ENCODE measurements around the gene MYEF2.

The MYEF2 gene

GRCh38 chr15:48186271-48186670 is 8.2 kb upstream of the MYEF2 start:
- TF ChIP-seq CTCF (conservative IDR thresholded peaks at IDR 0.05; ENCODE audit: low read length) (no peak), EZH2phosphoT487 (IDR thresholded peaks at IDR 0.05; ENCODE audit: borderline replicate concordance) (no peak)
- Histone ChIP-seq H3F3A (ENCODE audit: low read depth) (no peaks in the 10 kb centered on the region), H3K9ac (ENCODE audit: low read depth, low read length, poor library complexity, severe bottlenecking) (no peak overlapping the region), H3K9me2 (replicated peaks; ENCODE audit: low read depth, low read length) (no peaks in the 10 kb centered on the region), H3K4me2 (ENCODE audit: low read depth, low read length, poor library complexity, severe bottlenecking) (no peak overlapping the region), H3K27me3 (ENCODE audit: insufficient read depth, low read length, poor library complexity, severe bottlenecking) (no peaks in the 10 kb centered on the region), H3K79me2 (ENCODE audit: insufficient read depth, low read length) (no peaks in the 10 kb centered on the region), H3K4me1 (ENCODE audit: insufficient read depth, low read length, poor library complexity, severe bottlenecking) (no peaks in the 10 kb centered on the region), H3K36me3 (ENCODE audit: insufficient read depth, low read length) (no peaks in the 10 kb centered on the region), H3K9me3 (ENCODE audit: insufficient read depth, low read depth, low read length) (no peaks in the 10 kb centered on the region), H2AFZ (ENCODE audit: low read length) (no peak overlapping the region), H4K20me1 (ENCODE audit: insufficient read depth, low read length, poor library complexity, severe bottlenecking) (no peaks in the 10 kb centered on the region), H3K4me3 (ENCODE audit: low read length, poor library complexity, severe bottlenecking) (no peak overlapping the region)

DNA sequence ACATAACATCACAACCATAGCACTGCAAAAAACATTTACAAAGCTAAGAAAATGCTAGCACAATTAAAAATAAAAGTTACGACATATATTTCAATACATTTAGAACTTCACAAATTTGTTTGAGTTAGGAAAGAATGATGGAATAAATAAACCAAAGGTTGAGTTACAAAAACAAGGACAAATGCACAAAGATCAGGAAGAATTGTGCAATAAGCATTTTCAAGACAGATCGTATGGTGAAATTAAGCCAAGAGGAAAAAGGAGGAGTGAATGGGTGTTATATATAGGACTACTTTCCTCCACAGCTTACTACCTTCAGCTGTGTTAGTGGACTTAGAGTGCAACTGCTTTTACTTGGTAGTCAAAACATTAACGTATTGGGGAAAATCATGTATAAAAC is 7.4 kb upstream of the MYEF2 start:
- H3K4me2 ChIP-seq (ENCODE audit: low read depth, low read length, poor library complexity, severe bottlenecking): no peak overlapping the region
- no peaks in the 10 kb centered on the region for H4K20me1 ChIP-seq (ENCODE audit: insufficient read depth, low read length, poor library complexity, severe bottlenecking)
- no peaks in the 10 kb centered on the region for H3K9me3 ChIP-seq (ENCODE audit: insufficient read depth, low read depth, low read length)
- H3K36me3 ChIP-seq (ENCODE audit: insufficient read depth, low read length): no peaks in the 10 kb centered on the region
- no peaks in the 10 kb centered on the region for H3K79me2 ChIP-seq (ENCODE audit: insufficient read depth, low read length)
- no peaks in the 10 kb centered on the region for H3F3A ChIP-seq (ENCODE audit: low read depth)
- no peaks in the 10 kb centered on the region for H3K27me3 ChIP-seq (ENCODE audit: insufficient read depth, low read length, poor library complexity, severe bottlenecking)
- H3K9ac ChIP-seq (ENCODE audit: low read depth, low read length, poor library complexity, severe bottlenecking): no peak overlapping the region
- no peaks in the 10 kb centered on the region for H3K9me2 ChIP-seq (replicated peaks; ENCODE audit: low read depth, low read length)
- no peak overlapping the region for H3K4me3 ChIP-seq (ENCODE audit: low read length, poor library complexity, severe bottlenecking)
- no peaks in the 10 kb centered on the region for H3K4me1 ChIP-seq (ENCODE audit: insufficient read depth, low read length, poor library complexity, severe bottlenecking)
- H2AFZ ChIP-seq (ENCODE audit: low read length): no peak overlapping the region
- no peak for TF ChIP-seq EZH2phosphoT487 (IDR thresholded peaks at IDR 0.05; ENCODE audit: borderline replicate concordance)
- TF ChIP-seq CTCF (conservative IDR thresholded peaks at IDR 0.05; ENCODE audit: low read length): no peak

DNA sequence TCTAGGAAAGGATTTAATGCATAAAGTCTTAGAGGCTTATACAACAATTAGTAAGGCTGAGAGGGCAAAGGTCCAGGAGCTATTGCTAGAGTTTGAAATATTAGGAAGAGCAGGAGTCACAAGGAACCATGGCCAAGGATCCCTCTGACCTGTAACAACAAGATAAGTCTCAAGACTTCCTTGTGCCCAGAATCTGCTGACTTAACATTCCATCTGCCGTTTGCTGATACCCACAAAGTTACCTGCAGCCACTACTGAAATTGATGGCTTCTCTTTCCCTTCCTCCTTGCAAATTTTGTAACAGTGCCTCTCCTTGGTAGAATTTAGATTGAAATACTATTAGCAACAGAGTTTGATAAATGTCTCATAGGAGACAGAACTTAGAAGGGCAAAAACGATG is 4.7 kb upstream of the MYEF2 start:
- H4K20me1 ChIP-seq (ENCODE audit: insufficient read depth, low read length, poor library complexity, severe bottlenecking): no peaks in the 10 kb centered on the region
- no peak overlapping the region for H3K4me2 ChIP-seq (ENCODE audit: low read depth, low read length, poor library complexity, severe bottlenecking)
- H3K79me2 ChIP-seq (ENCODE audit: insufficient read depth, low read length): peaks cover 2% of the 10 kb centered on the region; the same call in 1 of the 2 replicates
- no peaks in the 10 kb centered on the region for H3F3A ChIP-seq (ENCODE audit: low read depth)
- no peaks in the 10 kb centered on the region for H3K9me2 ChIP-seq (replicated peaks; ENCODE audit: low read depth, low read length)
- no peaks in the 10 kb centered on the region for H3K9me3 ChIP-seq (ENCODE audit: insufficient read depth, low read depth, low read length)
- no peak overlapping the region for H2AFZ ChIP-seq (ENCODE audit: low read length)
- H3K27me3 ChIP-seq (ENCODE audit: insufficient read depth, low read length, poor library complexity, severe bottlenecking): no peaks in the 10 kb centered on the region
- TF ChIP-seq EZH2phosphoT487 (IDR thresholded peaks at IDR 0.05; ENCODE audit: borderline replicate concordance) (no peak), CTCF (conservative IDR thresholded peaks at IDR 0.05; ENCODE audit: low read length) (no peak)
- H3K4me3 ChIP-seq (ENCODE audit: low read length, poor library complexity, severe bottlenecking): no peak overlapping the region
- no peak overlapping the region for H3K9ac ChIP-seq (ENCODE audit: low read depth, low read length, poor library complexity, severe bottlenecking)
- no peaks in the 10 kb centered on the region for H3K36me3 ChIP-seq (ENCODE audit: insufficient read depth, low read length)
- peaks cover 3% of the 10 kb centered on the region for H3K4me1 ChIP-seq (ENCODE audit: insufficient read depth, low read length, poor library complexity, severe bottlenecking)

Measured in Loucy (cell line).